Type B pancreatic cell (in vitro differentiated cells): ENCODE measurements around the gene TINCR. TPM values are rescaled to one million over a fixed set of nuclear protein-coding genes. Genes with fewer than 3 reads are reported as not detected.
A peak's percentile ranks its signal among the peaks of the same experiment; 100 is the strongest.

Experiments
- DNase-seq: peaks from one replicate; pipeline ENCODE4 v3.0.0; 2021; ENCODE audit warnings: mixed read lengths; ENCODE audit not compliant: unreplicated experiment; ENCODE audit errors: extremely low spot score
- H3K27ac Mint-ChIP-seq: 2 replicates; pipeline ENCODE4 v1.8.0; 2021; ENCODE audit warnings: mild to moderate bottlenecking, mixed read lengths
- H3K27me3 Mint-ChIP-seq: 2 replicates; pipeline ENCODE4 v1.8.0; 2021; ENCODE audit warnings: mixed read lengths
- H3K36me3 Mint-ChIP-seq: 2 replicates; pipeline ENCODE4 v1.8.0; 2021; ENCODE audit warnings: mixed read lengths
- H3K4me1 Mint-ChIP-seq: one replicate; pipeline ENCODE4 v1.8.0; 2021; ENCODE audit warnings: mixed read lengths; ENCODE audit not compliant: unreplicated experiment
- H3K4me3 Mint-ChIP-seq: 2 replicates; pipeline ENCODE4 v1.8.0; 2021; ENCODE audit warnings: mild to moderate bottlenecking, mixed read lengths
- H3K9me3 Mint-ChIP-seq: 2 replicates; pipeline ENCODE4 v1.8.0; 2021; ENCODE audit warnings: mixed read lengths
- CTCF ChIP-seq: fragments of 200-600 bp; sonication (generic); conservative IDR thresholded peaks from 2 replicates; pipeline ENCODE4 v1.5.0; 2021; ENCODE audit warnings: antibody characterized with exemption, mild to moderate bottlenecking
- total RNA-seq: library from RNA; stranded (reverse); gene quantifications from 2 replicates; pipeline ENCODE4 v1.2.1, GENCODE V29; 2021; ENCODE audit warnings: low replicate concordance

Gene TINCR
- total RNA-seq, 1 donor from 2014 or later, result 9.0 TPM

- H3K4me3 Mint-ChIP-seq, result no peak overlapping the region
- H3K36me3 Mint-ChIP-seq, result no peaks in the 10 kb centered on the region
- no peak overlapping the region for H3K27ac Mint-ChIP-seq
- TF ChIP-seq CTCF, result no peak
- H3K27me3 Mint-ChIP-seq, result peaks cover 15% of the 10 kb centered on the region
- H3K9me3 Mint-ChIP-seq, result no peaks in the 10 kb centered on the region
- DNase-seq, result no peak
- peaks cover 19% of the 10 kb centered on the region for H3K4me1 Mint-ChIP-seq
Measured at GRCh38 chr19:5554828-5555227, 12.9 kb downstream of the TINCR start.

GRCh38 chr19:5553892-5554291, 13.9 kb downstream of the TINCR start:
- Mint-ChIP-seq H3K36me3 (no peaks in the 10 kb centered on the region), H3K9me3 (no peaks in the 10 kb centered on the region), H3K4me1 (peaks cover 19% of the 10 kb centered on the region), H3K27ac (no peak overlapping the region), H3K27me3 (peaks cover 22% of the 10 kb centered on the region), H3K4me3 (no peak overlapping the region)
- no peak for DNase-seq
- TF ChIP-seq CTCF, result no peak

GRCh38 chr19:5547881-5548280, 19.9 kb downstream of the TINCR start:
- H3K36me3 Mint-ChIP-seq, result no peaks in the 10 kb centered on the region
- peak overlapping the region; percentile 40 for H3K27ac Mint-ChIP-seq
- H3K27me3 Mint-ChIP-seq, result peaks cover 27% of the 10 kb centered on the region
- DNase-seq, result no peak
- peak; percentile 76 for TF ChIP-seq CTCF
- H3K4me3 Mint-ChIP-seq, result no peak overlapping the region
- H3K4me1 Mint-ChIP-seq, result peaks cover 6% of the 10 kb centered on the region
- H3K9me3 Mint-ChIP-seq, result no peaks in the 10 kb centered on the region

- no peak overlapping the region for H3K27ac Mint-ChIP-seq
- peaks cover 18% of the 10 kb centered on the region for H3K27me3 Mint-ChIP-seq
Measured at GRCh38 chr19:5545984-5546383, 21.8 kb downstream of the TINCR start.

GRCh38 chr19:5545051-5545450, 22.7 kb downstream of the TINCR start:
- Mint-ChIP-seq H3K27me3 (peaks cover 15% of the 10 kb centered on the region), H3K4me3 (no peak overlapping the region), H3K27ac (no peak overlapping the region), H3K9me3 (no peaks in the 10 kb centered on the region), H3K36me3 (no peaks in the 10 kb centered on the region), H3K4me1 (no peaks in the 10 kb centered on the region)
- TF ChIP-seq CTCF, result no peak
- no peak for DNase-seq

More at GRCh38 chr19:5545984-5546383, 21.8 kb downstream of the TINCR start:
- TF ChIP-seq CTCF, result no peak
- DNase-seq, result no peak
- H3K36me3 Mint-ChIP-seq, result no peaks in the 10 kb centered on the region
- no peaks in the 10 kb centered on the region for H3K9me3 Mint-ChIP-seq
- no peaks in the 10 kb centered on the region for H3K4me1 Mint-ChIP-seq
- H3K4me3 Mint-ChIP-seq, result no peak overlapping the region

GRCh38 chr19:5542665-5543064, 25.1 kb downstream of the TINCR start:
- H3K27ac Mint-ChIP-seq, result no peak overlapping the region
- H3K4me1 Mint-ChIP-seq, result no peaks in the 10 kb centered on the region
- no peaks in the 10 kb centered on the region for H3K9me3 Mint-ChIP-seq
- H3K4me3 Mint-ChIP-seq, result no peak overlapping the region
- DNase-seq, result no peak
- peak; percentile 17 for TF ChIP-seq CTCF
- peaks cover 3% of the 10 kb centered on the region for H3K27me3 Mint-ChIP-seq
- H3K36me3 Mint-ChIP-seq, result no peaks in the 10 kb centered on the region
